ENCODE measurements around the gene TRAIP. TPM values are rescaled to one million over a fixed set of nuclear protein-coding genes. Genes with fewer than 3 reads are reported as not detected.
A peak's percentile ranks its signal among the peaks of the same experiment; 100 is the strongest.

TRAIP gene
- total RNA-seq, 1 donor from 2014 or later = 2.3 TPM

DNA sequence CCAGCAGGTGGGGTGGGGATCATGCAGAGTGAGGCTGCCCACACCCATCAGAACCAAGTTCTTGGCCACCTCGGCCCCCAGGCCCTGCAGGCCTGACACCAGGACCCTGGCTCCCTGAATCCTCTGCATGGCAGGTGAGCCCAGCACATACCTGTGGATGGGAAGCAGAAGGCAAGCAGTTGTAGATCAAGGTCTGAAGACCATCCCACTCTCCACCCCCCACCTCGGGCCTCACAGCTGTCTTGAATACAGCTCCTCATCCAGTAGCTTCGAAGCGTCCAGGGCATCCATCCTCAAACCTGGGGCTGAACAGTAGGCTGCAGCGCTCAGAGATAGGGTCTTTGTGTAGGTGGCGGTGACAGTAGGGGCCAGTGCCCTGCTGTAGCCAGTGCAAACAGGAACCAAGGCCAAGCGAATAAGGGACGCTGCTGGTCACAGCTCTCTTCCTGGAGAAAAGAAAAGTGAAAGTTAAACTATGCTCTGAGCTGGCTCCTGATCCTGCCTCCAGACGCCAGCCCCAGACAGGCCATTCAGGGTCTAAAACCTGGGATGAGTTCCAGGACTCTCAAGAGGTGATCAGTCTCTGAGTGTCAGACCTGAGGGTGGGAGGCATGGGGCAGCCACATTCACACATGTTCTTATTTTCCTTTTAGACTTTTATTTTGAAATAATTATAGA lies 42.7 kb downstream of the TRAIP start, which contains the start of gene UBA7:
Gene UBA7 (minus strand): TSS at position 457 of the 678 bp plus-strand sequence. CDS start 166 bp downstream, at position 291.
- TF ChIP-seq, protein P1, sequence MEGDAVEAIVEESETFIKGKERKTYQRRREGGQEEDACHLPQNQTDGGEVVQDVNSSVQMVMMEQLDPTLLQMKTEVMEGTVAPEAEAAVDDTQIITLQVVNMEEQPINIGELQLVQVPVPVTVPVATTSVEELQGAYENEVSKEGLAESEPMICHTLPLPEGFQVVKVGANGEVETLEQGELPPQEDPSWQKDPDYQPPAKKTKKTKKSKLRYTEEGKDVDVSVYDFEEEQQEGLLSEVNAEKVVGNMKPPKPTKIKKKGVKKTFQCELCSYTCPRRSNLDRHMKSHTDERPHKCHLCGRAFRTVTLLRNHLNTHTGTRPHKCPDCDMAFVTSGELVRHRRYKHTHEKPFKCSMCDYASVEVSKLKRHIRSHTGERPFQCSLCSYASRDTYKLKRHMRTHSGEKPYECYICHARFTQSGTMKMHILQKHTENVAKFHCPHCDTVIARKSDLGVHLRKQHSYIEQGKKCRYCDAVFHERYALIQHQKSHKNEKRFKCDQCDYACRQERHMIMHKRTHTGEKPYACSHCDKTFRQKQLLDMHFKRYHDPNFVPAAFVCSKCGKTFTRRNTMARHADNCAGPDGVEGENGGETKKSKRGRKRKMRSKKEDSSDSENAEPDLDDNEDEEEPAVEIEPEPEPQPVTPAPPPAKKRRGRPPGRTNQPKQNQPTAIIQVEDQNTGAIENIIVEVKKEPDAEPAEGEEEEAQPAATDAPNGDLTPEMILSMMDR (IDR thresholded peaks at IDR 0.05) = no peak
- Mint-ChIP-seq H3K4me3 (ENCODE audit: unreplicated experiment) (peak within 1 kb of the TSS; percentile 71), H3K9me3 (ENCODE audit: low read depth) (no peaks in the 10 kb centered on the region), H3K36me3 (ENCODE audit: low read depth) (peaks cover 3% of the 10 kb centered on the region), H3K4me1 (ENCODE audit: low read depth) (peaks cover 19% of the 10 kb centered on the region), H3K27me3 (ENCODE audit: low read depth) (no peaks in the 10 kb centered on the region), H3K27ac (ENCODE audit: unreplicated experiment) (peak within 1 kb of the TSS; percentile 95)
- DNase-seq (ENCODE audit: low spot score) = no peak

DNA sequence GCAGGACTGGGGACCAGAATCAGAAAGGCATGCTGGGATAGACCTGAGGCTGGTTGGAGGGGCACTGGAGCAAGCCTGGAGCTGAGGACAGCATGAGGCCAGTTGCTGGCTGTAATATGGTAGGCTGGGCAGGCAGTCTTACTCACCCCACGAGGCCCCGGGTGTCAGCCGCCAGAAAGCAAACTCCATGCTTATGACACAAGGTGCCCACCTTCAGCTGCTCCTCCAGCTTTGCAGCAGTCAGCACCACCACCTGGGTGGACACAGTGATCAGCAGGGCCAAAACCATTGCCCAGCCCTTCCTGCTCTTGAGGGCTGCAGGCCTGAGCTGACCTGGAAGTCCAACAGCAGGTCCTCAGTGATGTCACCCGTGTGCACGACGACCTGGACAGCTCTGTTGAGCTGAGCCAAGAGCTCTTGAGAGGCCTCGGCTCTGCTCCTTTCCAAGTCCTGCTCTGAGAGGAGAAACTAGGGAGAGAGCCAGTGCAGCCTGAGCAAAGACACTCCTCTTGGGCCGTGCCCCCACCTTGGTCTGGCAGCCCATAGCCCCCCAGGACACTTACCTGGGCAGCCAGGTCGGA lies 43.4 kb downstream of the TRAIP start:
- peak overlapping the region; percentile 95 for H3K27ac Mint-ChIP-seq (ENCODE audit: unreplicated experiment)
- H3K36me3 Mint-ChIP-seq (ENCODE audit: low read depth) = peaks cover 3% of the 10 kb centered on the region

DNA sequence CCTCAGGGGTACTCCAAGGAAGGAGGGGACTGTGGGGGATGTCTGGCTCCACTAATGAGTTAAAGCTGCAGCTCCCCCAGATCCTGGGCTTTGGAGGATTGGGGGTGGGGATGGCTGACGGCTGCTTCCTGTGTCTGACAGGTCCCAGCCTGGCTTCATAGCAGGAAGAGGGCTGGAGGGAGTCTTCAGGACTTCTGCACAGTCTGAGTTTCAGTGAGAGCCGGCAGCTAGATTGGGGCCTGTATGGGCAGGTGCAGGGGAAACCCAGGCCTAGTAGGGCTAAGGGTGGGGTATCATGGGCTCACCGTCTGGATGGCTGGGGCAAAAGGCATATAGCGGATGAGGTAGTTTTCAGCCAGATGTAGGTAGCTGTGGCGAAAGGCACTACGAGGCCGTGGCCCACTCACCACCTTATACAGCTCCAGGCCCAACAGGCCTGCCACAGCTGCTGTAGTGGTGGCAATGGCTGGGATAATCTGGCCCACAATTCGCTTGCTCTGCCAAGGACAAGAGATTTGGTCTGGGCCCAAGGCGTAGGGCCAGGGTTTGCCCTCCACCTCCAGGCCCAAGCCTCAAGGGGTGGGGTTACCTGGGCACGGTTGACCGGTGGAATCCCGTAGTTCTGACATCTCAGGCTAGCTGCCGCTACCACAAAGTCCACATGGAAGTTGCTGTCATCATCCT lies 48.8 kb downstream of the TRAIP start:
- Mint-ChIP-seq H3K27ac (ENCODE audit: unreplicated experiment) (peak overlapping the region; percentile 36), H3K36me3 (ENCODE audit: low read depth) (peaks cover 3% of the 10 kb centered on the region), H3K4me3 (ENCODE audit: unreplicated experiment) (no peak overlapping the region), H3K4me1 (ENCODE audit: low read depth) (peaks cover 44% of the 10 kb centered on the region), H3K9me3 (ENCODE audit: low read depth) (no peaks in the 10 kb centered on the region), H3K27me3 (ENCODE audit: low read depth) (no peaks in the 10 kb centered on the region)
- DNase-seq (ENCODE audit: low spot score) = no peak
- TF ChIP-seq, protein P1 (IDR thresholded peaks at IDR 0.05) = no peak

More for the DNA sequence above, 43.4 kb downstream of the TRAIP start:
- Mint-ChIP-seq H3K27me3 (ENCODE audit: low read depth) (no peaks in the 10 kb centered on the region), H3K4me3 (ENCODE audit: unreplicated experiment) (peak overlapping the region; percentile 71), H3K9me3 (ENCODE audit: low read depth) (no peaks in the 10 kb centered on the region), H3K4me1 (ENCODE audit: low read depth) (peaks cover 19% of the 10 kb centered on the region)
- TF ChIP-seq, protein P1 (IDR thresholded peaks at IDR 0.05) = no peak
- no peak for DNase-seq (ENCODE audit: low spot score)

DNA sequence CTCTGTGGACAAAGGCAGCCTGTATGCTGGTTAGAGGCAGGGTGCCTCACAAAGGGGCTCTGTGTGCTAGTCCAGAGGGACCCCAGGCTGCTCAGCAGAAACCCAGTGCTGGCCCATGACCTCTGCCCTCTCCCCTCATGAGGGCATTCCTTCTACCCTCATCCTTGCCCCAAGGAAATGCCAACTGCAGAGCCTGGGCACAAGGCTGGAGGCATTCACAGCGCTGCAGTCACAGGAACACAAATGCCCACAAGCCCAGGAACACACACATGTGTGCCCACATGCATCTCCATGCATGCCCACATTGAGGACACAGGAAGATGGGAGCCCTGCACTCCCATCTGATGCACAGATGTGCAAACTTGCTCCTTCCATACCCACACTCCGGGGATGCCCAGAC lies 49.5 kb downstream of the TRAIP start:
- Mint-ChIP-seq H3K4me3 (ENCODE audit: unreplicated experiment) (no peak overlapping the region), H3K4me1 (ENCODE audit: low read depth) (peaks cover 49% of the 10 kb centered on the region), H3K36me3 (ENCODE audit: low read depth) (peaks cover 3% of the 10 kb centered on the region), H3K27me3 (ENCODE audit: low read depth) (peaks cover 2% of the 10 kb centered on the region), H3K27ac (ENCODE audit: unreplicated experiment) (peak overlapping the region; percentile 92), H3K9me3 (ENCODE audit: low read depth) (no peaks in the 10 kb centered on the region)
- TF ChIP-seq, protein P1 (IDR thresholded peaks at IDR 0.05) = no peak
- DNase-seq (ENCODE audit: low spot score) = no peak

All from chondrocyte (in vitro differentiated cells).